ENCODE measurements around the gene HTRA2. TPM values are rescaled to one million over a fixed set of nuclear protein-coding genes. Genes with fewer than 3 reads are reported as not detected.

HTRA2 gene
- polyA plus RNA-seq, 1 donor, result 28.2 TPM

GRCh38 chr2:74489906-74490305, 39.8 kb upstream of the HTRA2 start:
- H3K27ac ChIP-seq (ENCODE audit: low read length), result peak overlapping the region; percentile 88
- WGBS (ENCODE audit: insufficient coverage, low lambda C conversion rate), result no CpG with 5 or more reads among the region's 9 CpGs
- H3K9me3 ChIP-seq (ENCODE audit: control insufficient read depth, low read depth, low read length), result no peaks in the 10 kb centered on the region
- peaks cover 55% of the 10 kb centered on the region for H3K4me1 ChIP-seq (ENCODE audit: control insufficient read depth, insufficient read depth, low read length)
- no peaks in the 10 kb centered on the region for H3K27me3 ChIP-seq (ENCODE audit: control insufficient read depth, insufficient read depth, low read length)
- H3K4me3 ChIP-seq (ENCODE audit: low read length), result no peak overlapping the region
- DNase-seq, result no peak
- peaks cover 61% of the 10 kb centered on the region for H3K36me3 ChIP-seq (ENCODE audit: control insufficient read depth, insufficient read depth, low read length)

GRCh38 chr2:74491648-74492544, 37.8 kb upstream of the HTRA2 start:
- no peak overlapping the region for H3K4me3 ChIP-seq (ENCODE audit: low read length)
- peak in 1 of 2 donors; percentile 81 for DNase-seq
- WGBS (ENCODE audit: insufficient coverage, low lambda C conversion rate), result no CpG with 5 or more reads among the region's 12 CpGs
- peak overlapping the region; percentile 88 for H3K27ac ChIP-seq (ENCODE audit: low read length)
- H3K27me3 ChIP-seq (ENCODE audit: control insufficient read depth, insufficient read depth, low read length), result no peaks in the 10 kb centered on the region
- H3K9me3 ChIP-seq (ENCODE audit: control insufficient read depth, low read depth, low read length), result no peaks in the 10 kb centered on the region
- H3K4me1 ChIP-seq (ENCODE audit: control insufficient read depth, insufficient read depth, low read length), result peaks cover 68% of the 10 kb centered on the region
- H3K36me3 ChIP-seq (ENCODE audit: control insufficient read depth, insufficient read depth, low read length), result peaks cover 55% of the 10 kb centered on the region

GRCh38 chr2:74493546-74493945, 36.2 kb upstream of the HTRA2 start:
- Histone ChIP-seq H3K27ac (ENCODE audit: low read length) (no peak overlapping the region), H3K4me3 (ENCODE audit: low read length) (no peak overlapping the region), H3K9me3 (ENCODE audit: control insufficient read depth, low read depth, low read length) (peaks cover 4% of the 10 kb centered on the region), H3K27me3 (ENCODE audit: control insufficient read depth, insufficient read depth, low read length) (peaks cover 14% of the 10 kb centered on the region), H3K4me1 (ENCODE audit: control insufficient read depth, insufficient read depth, low read length) (peaks cover 73% of the 10 kb centered on the region), H3K36me3 (ENCODE audit: control insufficient read depth, insufficient read depth, low read length) (peaks cover 49% of the 10 kb centered on the region)
- no CpG with 5 or more reads among the region's 3 CpGs for WGBS (ENCODE audit: insufficient coverage, low lambda C conversion rate)
- no peak for DNase-seq

- H3K27ac ChIP-seq (ENCODE audit: low read length), result no peak overlapping the region
- WGBS (ENCODE audit: insufficient coverage, low lambda C conversion rate), result no CpG with 5 or more reads among the region's 1 CpG
- no peak for DNase-seq
- H3K4me1 ChIP-seq (ENCODE audit: control insufficient read depth, insufficient read depth, low read length), result peaks cover 58% of the 10 kb centered on the region
- peaks cover 33% of the 10 kb centered on the region for H3K27me3 ChIP-seq (ENCODE audit: control insufficient read depth, insufficient read depth, low read length)
- H3K36me3 ChIP-seq (ENCODE audit: control insufficient read depth, insufficient read depth, low read length), result peaks cover 43% of the 10 kb centered on the region
- H3K4me3 ChIP-seq (ENCODE audit: low read length), result no peak overlapping the region
- H3K9me3 ChIP-seq (ENCODE audit: control insufficient read depth, low read depth, low read length), result peaks cover 6% of the 10 kb centered on the region
Observed at GRCh38 chr2:74495440-74495839, 34.3 kb upstream of the HTRA2 start.

- WGBS (ENCODE audit: insufficient coverage, low lambda C conversion rate), result no CpG with 5 or more reads among the region's 19 CpGs
- Histone ChIP-seq H3K9me3 (ENCODE audit: control insufficient read depth, low read depth, low read length) (peaks cover 6% of the 10 kb centered on the region), H3K4me3 (ENCODE audit: low read length) (peak overlapping the region; percentile 74), H3K27me3 (ENCODE audit: control insufficient read depth, insufficient read depth, low read length) (peaks cover 44% of the 10 kb centered on the region), H3K27ac (ENCODE audit: low read length) (peak overlapping the region; percentile 97), H3K36me3 (ENCODE audit: control insufficient read depth, insufficient read depth, low read length) (peaks cover 27% of the 10 kb centered on the region), H3K4me1 (ENCODE audit: control insufficient read depth, insufficient read depth, low read length) (peaks cover 45% of the 10 kb centered on the region)
- DNase-seq, result peak in 1 of 2 donors; percentile 73
Observed at GRCh38 chr2:74496997-74497776, 32.5 kb upstream of the HTRA2 start.

GRCh38 chr2:74497777-74498499, 31.8 kb upstream of the HTRA2 start:
- Histone ChIP-seq H3K4me1 (ENCODE audit: control insufficient read depth, insufficient read depth, low read length) (peaks cover 37% of the 10 kb centered on the region), H3K4me3 (ENCODE audit: low read length) (peak overlapping the region; percentile 74), H3K9me3 (ENCODE audit: control insufficient read depth, low read depth, low read length) (peaks cover 7% of the 10 kb centered on the region), H3K36me3 (ENCODE audit: control insufficient read depth, insufficient read depth, low read length) (peaks cover 19% of the 10 kb centered on the region), H3K27me3 (ENCODE audit: control insufficient read depth, insufficient read depth, low read length) (peaks cover 52% of the 10 kb centered on the region), H3K27ac (ENCODE audit: low read length) (peak overlapping the region; percentile 97)
- DNase-seq, result peak in 1 of 2 donors; percentile 72
- no CpG with 5 or more reads among the region's 61 CpGs for WGBS (ENCODE audit: insufficient coverage, low lambda C conversion rate)

GRCh38 chr2:74498500-74499266, 31.1 kb upstream of the HTRA2 start:
- Histone ChIP-seq H3K9me3 (ENCODE audit: control insufficient read depth, low read depth, low read length) (peaks cover 9% of the 10 kb centered on the region), H3K27ac (ENCODE audit: low read length) (peak overlapping the region; percentile 97), H3K4me1 (ENCODE audit: control insufficient read depth, insufficient read depth, low read length) (peaks cover 33% of the 10 kb centered on the region), H3K27me3 (ENCODE audit: control insufficient read depth, insufficient read depth, low read length) (peaks cover 54% of the 10 kb centered on the region), H3K4me3 (ENCODE audit: low read length) (peak overlapping the region; percentile 74), H3K36me3 (ENCODE audit: control insufficient read depth, insufficient read depth, low read length) (peaks cover 12% of the 10 kb centered on the region)
- WGBS (ENCODE audit: insufficient coverage, low lambda C conversion rate), result no CpG with 5 or more reads among the region's 41 CpGs
- peak in 1 of 2 donors; percentile 71 for DNase-seq

- Histone ChIP-seq H3K27ac (ENCODE audit: low read length) (peak within 1 kb of the TSS; percentile 97), H3K4me1 (ENCODE audit: control insufficient read depth, insufficient read depth, low read length) (peaks cover 37% of the 10 kb centered on the region)
Observed at GRCh38 chr2:74499267-74499939, 30.3 kb upstream of the HTRA2 start, which contains the start of gene LBX2. Gene LBX2 (minus strand): TSS chr2:74499603. CDS start chr2:74499537, 66 bp downstream.

GRCh38 chr2:74499940-74500577, 29.7 kb upstream of the HTRA2 start:
- H3K36me3 ChIP-seq (ENCODE audit: control insufficient read depth, insufficient read depth, low read length), result peaks cover 9% of the 10 kb centered on the region
- H3K27ac ChIP-seq (ENCODE audit: low read length), result peak overlapping the region; percentile 97
- peaks cover 54% of the 10 kb centered on the region for H3K27me3 ChIP-seq (ENCODE audit: control insufficient read depth, insufficient read depth, low read length)
- WGBS (ENCODE audit: insufficient coverage, low lambda C conversion rate), result 40% methylated on average over 1 of the region's 15 CpGs
- no peak for DNase-seq
- peaks cover 9% of the 10 kb centered on the region for H3K9me3 ChIP-seq (ENCODE audit: control insufficient read depth, low read depth, low read length)
- peaks cover 41% of the 10 kb centered on the region for H3K4me1 ChIP-seq (ENCODE audit: control insufficient read depth, insufficient read depth, low read length)
- H3K4me3 ChIP-seq (ENCODE audit: low read length), result peak overlapping the region; percentile 74

More at GRCh38 chr2:74499267-74499939, 30.3 kb upstream of the HTRA2 start, which contains the start of gene LBX2:
- peak in 1 of 2 donors; percentile 81 for DNase-seq
- peaks cover 54% of the 10 kb centered on the region for H3K27me3 ChIP-seq (ENCODE audit: control insufficient read depth, insufficient read depth, low read length)
- no CpG with 5 or more reads among the region's 65 CpGs for WGBS (ENCODE audit: insufficient coverage, low lambda C conversion rate)
- peaks cover 5% of the 10 kb centered on the region for H3K36me3 ChIP-seq (ENCODE audit: control insufficient read depth, insufficient read depth, low read length)
- H3K9me3 ChIP-seq (ENCODE audit: control insufficient read depth, low read depth, low read length), result peaks cover 9% of the 10 kb centered on the region
- H3K4me3 ChIP-seq (ENCODE audit: low read length), result peak within 1 kb of the TSS; percentile 74
